Choroid plexus epithelial cell (primary cell): ENCODE measurements around the gene C14orf93.

Experiments used
- DNase-seq: peaks from one replicate; pipeline ENCODE4 v3.0.0-alpha.2; 2010; ENCODE audit warnings: low read depth
- H3K4me3 ChIP-seq: 2 replicates; pipeline ENCODE4 v1.5.1; 2011; ENCODE audit warnings: low read depth, mild to moderate bottlenecking, control low read depth, low read length, moderate library complexity
- TF ChIP-seq, protein P1 (sequence below): conservative IDR thresholded peaks from 2 replicates; pipeline ENCODE4 v1.5.1; 2011; ENCODE audit warnings: low read depth, mild to moderate bottlenecking, control low read depth, inconsistent platforms, low read length, moderate library complexity

The C14orf93 gene

DNA sequence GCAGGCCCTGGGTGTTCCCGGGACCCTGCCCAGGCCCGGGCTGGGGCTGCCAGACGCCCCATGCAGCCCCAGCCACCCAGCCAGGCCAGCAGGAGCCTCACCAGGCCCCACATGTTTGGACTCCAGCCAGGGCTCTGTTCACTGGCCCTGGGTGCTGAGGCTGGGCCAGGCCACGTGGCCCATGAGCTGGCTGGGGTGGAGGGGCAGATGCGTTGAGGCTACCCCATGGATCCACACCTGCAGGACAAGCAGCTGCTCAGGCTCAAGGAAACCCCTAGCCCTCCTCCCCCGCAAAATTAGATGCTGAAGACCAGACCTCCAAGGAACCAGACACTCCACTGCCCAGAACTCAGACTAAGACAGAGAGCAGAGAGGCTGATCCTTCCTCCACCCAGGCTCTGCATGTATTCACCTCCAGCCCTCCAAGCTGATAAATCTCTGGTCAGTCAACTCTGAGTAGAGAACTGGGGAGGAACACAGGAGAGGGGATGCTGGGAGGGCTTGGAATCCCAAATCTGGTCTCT, 45.7 kb upstream of the C14orf93 start:
- H3K4me3 ChIP-seq: no peak overlapping the region
- DNase-seq: no peak
- TF ChIP-seq, protein P1, sequence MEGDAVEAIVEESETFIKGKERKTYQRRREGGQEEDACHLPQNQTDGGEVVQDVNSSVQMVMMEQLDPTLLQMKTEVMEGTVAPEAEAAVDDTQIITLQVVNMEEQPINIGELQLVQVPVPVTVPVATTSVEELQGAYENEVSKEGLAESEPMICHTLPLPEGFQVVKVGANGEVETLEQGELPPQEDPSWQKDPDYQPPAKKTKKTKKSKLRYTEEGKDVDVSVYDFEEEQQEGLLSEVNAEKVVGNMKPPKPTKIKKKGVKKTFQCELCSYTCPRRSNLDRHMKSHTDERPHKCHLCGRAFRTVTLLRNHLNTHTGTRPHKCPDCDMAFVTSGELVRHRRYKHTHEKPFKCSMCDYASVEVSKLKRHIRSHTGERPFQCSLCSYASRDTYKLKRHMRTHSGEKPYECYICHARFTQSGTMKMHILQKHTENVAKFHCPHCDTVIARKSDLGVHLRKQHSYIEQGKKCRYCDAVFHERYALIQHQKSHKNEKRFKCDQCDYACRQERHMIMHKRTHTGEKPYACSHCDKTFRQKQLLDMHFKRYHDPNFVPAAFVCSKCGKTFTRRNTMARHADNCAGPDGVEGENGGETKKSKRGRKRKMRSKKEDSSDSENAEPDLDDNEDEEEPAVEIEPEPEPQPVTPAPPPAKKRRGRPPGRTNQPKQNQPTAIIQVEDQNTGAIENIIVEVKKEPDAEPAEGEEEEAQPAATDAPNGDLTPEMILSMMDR: no peak

DNA sequence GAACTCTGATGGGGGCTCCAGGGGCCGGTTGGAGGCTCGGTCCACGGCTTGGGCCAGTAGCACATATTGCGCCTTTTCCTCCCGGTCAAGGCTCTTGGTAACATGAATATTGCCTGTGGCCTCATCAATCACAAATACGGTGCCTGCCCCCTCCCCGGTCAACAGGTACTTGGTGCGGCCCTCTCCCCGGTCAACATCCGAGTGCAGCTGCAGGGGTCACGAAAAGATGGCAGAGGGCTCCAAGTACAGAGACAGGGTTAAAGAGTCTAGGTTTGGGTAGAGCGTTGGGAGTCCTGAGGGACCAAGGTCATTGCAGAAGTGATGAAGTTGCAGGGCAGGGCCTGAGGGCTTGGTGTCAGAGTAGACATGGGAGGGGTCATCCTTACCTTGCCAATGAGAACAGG, 45.2 kb upstream of the C14orf93 start:
- TF ChIP-seq, protein P1: no peak
- no peak for DNase-seq
- no peak overlapping the region for H3K4me3 ChIP-seq

DNA sequence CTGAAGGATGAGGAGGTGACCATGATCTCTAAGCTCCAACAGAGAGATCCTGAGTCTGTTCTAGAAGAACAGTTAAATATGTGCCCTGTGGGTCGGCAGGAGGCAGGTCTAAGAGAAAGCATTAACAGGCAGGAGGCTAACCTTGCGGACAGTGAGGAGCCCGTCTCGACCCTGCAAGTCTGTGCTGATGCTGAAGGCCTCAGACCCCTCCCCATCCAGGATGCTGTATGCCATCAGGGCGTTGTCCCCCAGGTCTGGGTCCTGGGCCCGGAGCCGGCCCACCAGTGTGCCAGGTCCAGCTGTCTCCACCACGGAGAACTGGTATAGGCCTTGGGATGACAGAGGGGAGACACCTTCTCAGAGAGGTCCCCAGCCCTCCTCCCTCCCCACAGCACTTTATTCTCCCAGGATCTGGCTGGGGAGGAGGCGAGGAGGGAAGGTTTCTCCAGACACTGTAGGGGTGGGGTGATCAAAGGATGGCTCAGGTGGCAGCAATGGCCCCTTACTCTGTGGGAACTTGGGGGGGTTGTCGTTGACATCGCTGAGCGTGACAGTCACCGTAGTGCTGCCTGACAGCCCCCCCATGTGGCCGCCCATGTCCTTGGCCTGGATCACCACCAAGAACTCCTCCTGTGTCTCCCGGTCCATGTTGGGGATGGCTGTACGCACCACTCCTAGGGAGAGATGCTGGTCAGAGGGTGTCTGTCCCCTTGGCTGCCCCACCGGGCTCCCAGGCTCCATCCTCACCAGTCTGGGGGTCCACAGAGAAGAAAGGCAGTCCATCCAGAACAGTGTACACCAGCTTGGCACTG, 44.3 kb upstream of the C14orf93 start:
- no peak for DNase-seq
- TF ChIP-seq, protein P1: peak; percentile 42
- no peak overlapping the region for H3K4me3 ChIP-seq

DNA sequence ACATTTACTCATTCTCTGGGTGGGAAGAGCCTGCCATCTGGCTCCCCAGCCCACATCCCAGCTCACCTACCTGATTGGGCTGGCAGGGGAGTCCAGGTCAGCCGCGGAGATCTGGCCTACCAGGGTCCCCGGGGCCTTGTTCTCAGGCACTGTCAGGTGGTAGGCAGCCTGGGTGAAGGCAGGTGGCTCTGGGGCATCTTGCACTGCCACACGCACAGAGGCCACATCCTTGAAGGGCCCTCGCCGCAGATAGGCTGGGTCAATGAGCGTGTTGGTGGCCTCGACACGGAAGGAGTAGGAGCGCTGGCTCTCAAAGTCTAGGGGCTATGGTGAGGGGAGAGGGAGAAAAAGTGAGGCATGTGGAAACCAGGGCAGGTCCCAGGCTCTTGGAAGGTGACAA, 43.5 kb upstream of the C14orf93 start:
- TF ChIP-seq, protein P1: no peak
- no peak for DNase-seq
- H3K4me3 ChIP-seq: no peak overlapping the region

DNA sequence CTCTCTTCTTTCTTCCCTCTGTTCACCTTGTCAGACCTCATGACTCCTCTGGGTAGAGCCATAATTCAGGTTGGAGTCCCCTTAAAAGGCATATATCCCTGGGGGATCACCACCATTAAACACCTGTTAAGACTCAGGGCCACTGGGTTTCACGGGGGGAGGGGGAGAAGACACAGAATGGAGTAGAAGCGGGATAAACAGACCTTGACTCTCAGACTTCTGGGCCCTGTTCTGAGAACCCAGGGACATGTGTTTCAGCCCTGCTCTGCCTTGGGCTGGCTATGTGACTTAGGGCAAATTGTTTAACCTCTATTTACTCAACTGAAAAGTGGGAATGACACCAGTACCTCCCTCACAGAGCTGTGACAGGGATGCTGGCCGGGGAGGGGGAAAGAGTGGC, 42.7 kb upstream of the C14orf93 start:
- H3K4me3 ChIP-seq: no peak overlapping the region
- TF ChIP-seq, protein P1: no peak
- DNase-seq: no peak

DNA sequence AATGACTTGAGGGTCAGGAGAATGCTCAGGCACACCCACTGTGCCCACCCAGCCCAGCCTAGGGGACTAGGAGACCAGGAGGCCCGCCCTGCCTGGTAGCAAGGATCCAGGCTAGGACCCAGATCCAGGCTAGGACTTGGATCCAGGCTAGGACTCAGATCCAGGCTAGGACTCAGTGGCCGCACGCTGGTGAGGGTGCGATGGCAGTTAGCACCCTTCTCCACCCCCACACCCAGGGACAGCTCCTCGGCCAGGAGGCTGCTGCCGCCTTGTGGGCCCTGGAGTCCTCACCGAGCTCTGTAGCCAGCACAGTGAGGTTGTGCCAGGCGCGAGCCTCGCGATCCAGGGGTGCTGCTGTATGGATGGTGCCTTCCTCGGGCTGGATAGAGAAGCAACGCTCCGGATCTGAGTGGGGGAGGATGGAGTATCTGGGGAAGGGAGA, 42.3 kb upstream of the C14orf93 start:
- TF ChIP-seq, protein P1: peak; percentile 45
- no peak overlapping the region for H3K4me3 ChIP-seq
- DNase-seq: no peak
